Measurements from ENCODE around the gene RBMX. TPM values are rescaled to one million over a fixed set of nuclear protein-coding genes. Genes with fewer than 3 reads are reported as not detected.

Gene RBMX
- total RNA-seq, 1 donor from 2014 or later = 369 TPM

DNA sequence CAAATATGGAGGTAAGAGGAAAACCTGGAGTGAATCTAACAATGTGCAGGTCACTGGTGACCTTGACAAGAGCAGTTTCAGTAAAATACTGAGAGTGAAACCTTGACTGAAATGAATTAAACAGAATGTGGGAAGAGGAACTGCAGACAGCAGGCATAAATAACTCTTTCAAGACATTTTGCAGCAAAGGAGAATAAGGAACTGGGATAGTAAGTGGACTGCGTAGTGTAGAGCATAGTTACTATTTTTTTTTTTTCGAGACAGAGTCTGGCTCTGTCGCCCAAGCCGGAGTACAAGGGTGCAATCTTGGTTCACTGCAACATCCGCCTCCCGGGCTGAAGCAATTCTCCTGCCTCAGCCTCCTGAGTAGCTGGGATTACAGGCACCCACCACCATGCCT is 24.0 kb downstream of the RBMX start:
- Mint-ChIP-seq H3K9me3 (no peaks in the 10 kb centered on the region), H3K27ac (no peak overlapping the region), H3K27me3 (no peaks in the 10 kb centered on the region), H3K4me3 (no peak overlapping the region), H3K4me1 (ENCODE audit: unreplicated experiment) (no peaks in the 10 kb centered on the region), H3K36me3 (peaks cover 32% of the 10 kb centered on the region)
- DNase-seq (ENCODE audit: extremely low spot score, unreplicated experiment) = no peak
- TF ChIP-seq, protein P1, sequence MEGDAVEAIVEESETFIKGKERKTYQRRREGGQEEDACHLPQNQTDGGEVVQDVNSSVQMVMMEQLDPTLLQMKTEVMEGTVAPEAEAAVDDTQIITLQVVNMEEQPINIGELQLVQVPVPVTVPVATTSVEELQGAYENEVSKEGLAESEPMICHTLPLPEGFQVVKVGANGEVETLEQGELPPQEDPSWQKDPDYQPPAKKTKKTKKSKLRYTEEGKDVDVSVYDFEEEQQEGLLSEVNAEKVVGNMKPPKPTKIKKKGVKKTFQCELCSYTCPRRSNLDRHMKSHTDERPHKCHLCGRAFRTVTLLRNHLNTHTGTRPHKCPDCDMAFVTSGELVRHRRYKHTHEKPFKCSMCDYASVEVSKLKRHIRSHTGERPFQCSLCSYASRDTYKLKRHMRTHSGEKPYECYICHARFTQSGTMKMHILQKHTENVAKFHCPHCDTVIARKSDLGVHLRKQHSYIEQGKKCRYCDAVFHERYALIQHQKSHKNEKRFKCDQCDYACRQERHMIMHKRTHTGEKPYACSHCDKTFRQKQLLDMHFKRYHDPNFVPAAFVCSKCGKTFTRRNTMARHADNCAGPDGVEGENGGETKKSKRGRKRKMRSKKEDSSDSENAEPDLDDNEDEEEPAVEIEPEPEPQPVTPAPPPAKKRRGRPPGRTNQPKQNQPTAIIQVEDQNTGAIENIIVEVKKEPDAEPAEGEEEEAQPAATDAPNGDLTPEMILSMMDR (conservative IDR thresholded peaks at IDR 0.05) = no peak

DNA sequence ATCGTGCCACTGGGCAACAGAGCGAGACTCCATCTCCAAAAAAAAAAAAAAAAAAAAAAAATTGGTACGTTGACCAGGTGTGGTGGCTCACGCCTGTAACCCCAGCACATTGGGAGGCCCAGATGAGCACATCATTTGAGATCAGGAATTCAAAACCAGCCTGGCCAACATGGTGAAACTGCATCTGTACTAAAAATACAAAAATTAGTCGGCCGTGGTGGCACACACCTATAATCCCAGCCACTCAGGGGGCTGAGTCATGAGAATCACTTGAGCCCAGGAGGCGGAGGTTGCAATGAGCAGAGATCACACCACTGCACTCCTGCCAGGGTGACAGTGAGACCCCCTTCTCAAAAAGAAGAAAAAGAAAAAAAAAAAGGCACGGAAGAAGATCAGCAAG is 24.5 kb downstream of the RBMX start:
- DNase-seq (ENCODE audit: extremely low spot score, unreplicated experiment) = no peak
- peaks cover 27% of the 10 kb centered on the region for H3K36me3 Mint-ChIP-seq

DNA sequence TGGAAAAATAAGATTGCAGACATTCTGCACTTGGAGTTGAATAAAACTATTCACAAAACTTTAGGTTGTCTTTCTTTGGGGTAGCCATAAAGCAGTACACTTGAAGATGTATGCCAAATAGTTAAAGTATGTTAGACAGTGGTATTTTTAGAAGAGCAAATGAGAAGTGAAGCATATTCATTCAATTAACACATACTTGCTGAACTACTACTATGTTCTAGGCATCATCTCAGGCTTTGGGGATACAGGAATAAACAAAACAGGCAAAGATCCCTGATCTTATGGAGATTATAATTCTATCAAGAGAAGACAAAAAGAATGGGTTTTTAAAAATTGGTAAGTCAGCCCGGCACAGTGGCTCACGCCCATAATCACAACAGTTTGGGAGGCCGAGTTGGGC is 29.0 kb downstream of the RBMX start:
- no peaks in the 10 kb centered on the region for H3K4me1 Mint-ChIP-seq (ENCODE audit: unreplicated experiment)
- TF ChIP-seq, protein P1 (conservative IDR thresholded peaks at IDR 0.05) = no peak
- no peak overlapping the region for H3K4me3 Mint-ChIP-seq

More for the DNA sequence above, 24.5 kb downstream of the RBMX start:
- no peak overlapping the region for H3K27ac Mint-ChIP-seq
- no peak overlapping the region for H3K4me3 Mint-ChIP-seq
- no peaks in the 10 kb centered on the region for H3K27me3 Mint-ChIP-seq
- H3K4me1 Mint-ChIP-seq (ENCODE audit: unreplicated experiment) = no peaks in the 10 kb centered on the region
- TF ChIP-seq, protein P1 (conservative IDR thresholded peaks at IDR 0.05) = no peak
- no peaks in the 10 kb centered on the region for H3K9me3 Mint-ChIP-seq

DNA sequence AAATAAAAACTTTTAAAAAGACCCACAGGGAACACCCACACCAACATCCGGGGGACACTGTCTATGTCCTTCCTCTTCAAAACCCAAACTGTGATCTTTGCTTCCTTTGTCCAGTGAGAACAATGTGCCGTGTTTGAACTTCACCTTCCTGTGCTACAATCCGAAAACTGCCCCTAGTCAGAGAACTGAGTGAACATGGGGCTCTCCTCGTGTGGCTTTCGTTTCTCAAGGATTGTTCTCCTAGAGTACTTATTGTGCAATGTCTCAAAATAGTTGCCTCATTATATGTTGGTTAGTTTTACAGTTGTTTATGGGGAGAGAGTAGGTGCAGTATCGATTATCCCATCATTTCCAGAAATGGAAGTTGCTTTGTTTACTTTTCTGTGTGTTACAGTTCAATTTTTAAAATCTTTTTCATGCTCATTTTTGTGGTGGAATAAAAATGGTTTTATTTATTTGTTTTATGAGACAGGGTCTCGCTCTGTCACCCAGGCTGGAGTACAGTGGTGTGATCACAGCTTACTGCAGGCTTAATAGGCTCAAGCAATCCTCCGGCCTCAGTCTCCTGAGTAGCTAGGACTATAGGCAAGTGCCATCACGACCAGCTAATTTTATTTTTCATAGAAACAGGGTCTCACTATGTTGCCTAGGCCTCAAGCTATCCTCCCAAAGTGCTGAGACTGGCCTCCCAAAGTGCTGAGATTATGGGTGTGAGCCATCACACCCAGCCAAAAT is 29.9 kb downstream of the RBMX start:
- peaks cover 32% of the 10 kb centered on the region for H3K36me3 Mint-ChIP-seq
- H3K27me3 Mint-ChIP-seq = no peaks in the 10 kb centered on the region
- no peak for DNase-seq (ENCODE audit: extremely low spot score, unreplicated experiment)
- no peaks in the 10 kb centered on the region for H3K9me3 Mint-ChIP-seq
- no peak overlapping the region for H3K4me3 Mint-ChIP-seq
- no peak overlapping the region for H3K27ac Mint-ChIP-seq
- H3K4me1 Mint-ChIP-seq (ENCODE audit: unreplicated experiment) = no peaks in the 10 kb centered on the region
- TF ChIP-seq, protein P1 (conservative IDR thresholded peaks at IDR 0.05) = no peak

More for the DNA sequence above, 29.0 kb downstream of the RBMX start:
- no peak for DNase-seq (ENCODE audit: extremely low spot score, unreplicated experiment)
- H3K27me3 Mint-ChIP-seq = no peaks in the 10 kb centered on the region
- no peak overlapping the region for H3K27ac Mint-ChIP-seq
- H3K9me3 Mint-ChIP-seq = no peaks in the 10 kb centered on the region
- H3K36me3 Mint-ChIP-seq = peaks cover 28% of the 10 kb centered on the region

DNA sequence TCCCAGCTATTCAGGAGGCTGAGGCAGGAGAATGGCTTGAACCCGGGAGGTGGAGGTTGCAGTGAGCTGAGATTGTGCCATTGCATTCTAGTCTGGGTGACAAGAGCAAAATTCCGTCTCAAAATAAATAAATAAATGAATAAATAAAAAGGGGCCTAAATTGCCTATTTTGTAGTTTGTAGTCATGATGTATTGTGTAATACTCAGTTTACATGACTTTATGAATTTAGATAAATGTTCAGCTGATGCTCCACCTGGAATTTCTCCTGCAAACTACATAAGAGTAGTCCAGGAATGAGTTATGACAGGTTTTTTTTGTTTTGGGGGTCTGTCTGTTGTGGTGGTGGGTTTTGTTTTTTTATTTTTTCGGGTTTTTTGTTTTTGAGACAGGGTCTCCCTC is 31.1 kb downstream of the RBMX start:
- Mint-ChIP-seq H3K36me3 (peaks cover 35% of the 10 kb centered on the region), H3K4me1 (ENCODE audit: unreplicated experiment) (no peaks in the 10 kb centered on the region), H3K4me3 (no peak overlapping the region), H3K27ac (no peak overlapping the region), H3K9me3 (peaks cover 4% of the 10 kb centered on the region), H3K27me3 (no peaks in the 10 kb centered on the region)
- TF ChIP-seq, protein P1 (conservative IDR thresholded peaks at IDR 0.05) = no peak
- DNase-seq (ENCODE audit: extremely low spot score, unreplicated experiment) = no peak
